Measurements from ENCODE around the gene C11orf65.

DNA sequence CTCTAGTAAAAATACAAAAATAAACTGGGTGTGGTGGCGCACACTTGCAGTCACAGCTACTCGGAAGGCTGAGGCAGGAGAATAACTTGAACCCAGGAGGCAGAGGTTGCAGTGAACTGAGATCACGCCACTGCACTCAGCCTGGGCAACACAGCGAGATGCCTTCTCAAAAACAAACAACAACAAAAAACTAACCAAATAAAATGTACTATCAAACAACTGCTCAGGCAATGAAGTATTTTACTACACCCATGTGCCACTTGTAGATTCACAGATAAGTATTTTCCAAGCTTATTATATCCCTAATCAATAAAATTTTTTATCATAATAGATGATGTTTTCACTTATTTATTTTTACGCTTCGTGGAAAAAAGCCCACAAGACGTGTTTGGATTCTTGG lies 924 bp downstream of the C11orf65 start:
- TF ChIP-seq, protein P1, sequence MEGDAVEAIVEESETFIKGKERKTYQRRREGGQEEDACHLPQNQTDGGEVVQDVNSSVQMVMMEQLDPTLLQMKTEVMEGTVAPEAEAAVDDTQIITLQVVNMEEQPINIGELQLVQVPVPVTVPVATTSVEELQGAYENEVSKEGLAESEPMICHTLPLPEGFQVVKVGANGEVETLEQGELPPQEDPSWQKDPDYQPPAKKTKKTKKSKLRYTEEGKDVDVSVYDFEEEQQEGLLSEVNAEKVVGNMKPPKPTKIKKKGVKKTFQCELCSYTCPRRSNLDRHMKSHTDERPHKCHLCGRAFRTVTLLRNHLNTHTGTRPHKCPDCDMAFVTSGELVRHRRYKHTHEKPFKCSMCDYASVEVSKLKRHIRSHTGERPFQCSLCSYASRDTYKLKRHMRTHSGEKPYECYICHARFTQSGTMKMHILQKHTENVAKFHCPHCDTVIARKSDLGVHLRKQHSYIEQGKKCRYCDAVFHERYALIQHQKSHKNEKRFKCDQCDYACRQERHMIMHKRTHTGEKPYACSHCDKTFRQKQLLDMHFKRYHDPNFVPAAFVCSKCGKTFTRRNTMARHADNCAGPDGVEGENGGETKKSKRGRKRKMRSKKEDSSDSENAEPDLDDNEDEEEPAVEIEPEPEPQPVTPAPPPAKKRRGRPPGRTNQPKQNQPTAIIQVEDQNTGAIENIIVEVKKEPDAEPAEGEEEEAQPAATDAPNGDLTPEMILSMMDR (IDR thresholded peaks at IDR 0.05), result no peak
- TF ChIP-seq POLR2A (IDR thresholded peaks at IDR 0.05), result no peak
